HG03196 (cell line): ENCODE data around the gene BARX1.

Experiments
- ATAC-seq: cut with Tn5 transposase; IDR thresholded peaks from one replicate; pipeline ENCODE4 v1.9.1; 2021; ENCODE audit not compliant: unreplicated experiment

The BARX1 gene

DNA sequence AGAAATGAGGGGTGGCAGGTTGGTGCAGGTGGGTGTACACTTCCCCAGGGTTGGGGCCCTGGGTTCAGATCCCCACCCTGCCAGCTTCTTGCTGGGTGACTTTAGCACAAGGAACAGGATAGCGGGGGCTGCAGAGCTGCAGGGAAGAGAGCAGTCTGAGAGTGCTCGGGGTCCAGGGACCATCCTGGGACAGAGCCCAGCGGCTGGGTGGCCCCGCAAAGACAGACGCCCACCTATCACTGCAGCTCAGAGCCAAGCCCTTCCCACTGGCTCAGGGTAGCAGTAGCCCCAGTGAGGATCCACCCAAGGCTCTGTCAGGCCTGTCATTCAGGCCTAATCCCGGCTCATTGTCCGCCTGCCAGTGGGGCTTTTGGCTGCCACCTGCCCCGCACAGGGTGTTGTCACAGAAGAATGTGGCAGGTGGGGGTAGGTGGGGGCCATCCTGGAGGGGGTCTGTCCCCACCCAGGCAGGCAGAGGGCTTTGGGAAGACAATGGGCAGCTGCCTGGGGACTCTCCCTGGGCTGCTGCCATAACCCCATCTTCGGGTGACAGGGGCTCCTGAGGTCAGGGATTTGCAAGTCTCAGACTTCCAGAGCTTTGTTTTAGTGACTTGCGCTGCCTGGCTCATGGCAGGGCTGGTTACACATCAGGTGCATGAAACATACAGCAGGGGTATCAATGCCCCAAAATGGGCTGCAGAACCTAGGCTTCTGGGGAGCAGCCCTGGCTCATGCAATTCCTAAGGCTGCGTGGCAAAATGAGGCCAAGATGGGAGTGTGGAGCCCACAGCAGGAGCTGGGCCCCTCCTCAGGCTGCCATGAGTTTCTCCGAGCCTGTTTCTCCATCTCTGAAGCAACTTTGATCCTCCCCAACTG is 52.1 kb downstream of the BARX1 start:
- no peak for ATAC-seq

- no peak for ATAC-seq
These were observed 52.9 kb downstream of the BARX1 start for GRCh38 chr9:93902051-93902779.
